SK-N-SH treated with all-trans-retinoic acid at 6 μM for 48 hours (cell line): ENCODE results near the gene C1orf159.

Experiments
- ARNTL ChIP-seq: fragments of 450-650 bp; formaldehyde crosslinking; IDR thresholded peaks from 2 replicates; pipeline ENCODE4 v1.5.0; 2020; ENCODE audit warnings: low read depth, mild to moderate bottlenecking, moderate library complexity, borderline replicate concordance
- BACH2 ChIP-seq: fragments of 250-450 bp; sonication (Bioruptor Pico); IDR thresholded peaks from 2 replicates; pipeline ENCODE4 v1.9.0; 2021; ENCODE audit warnings: mild to moderate bottlenecking, borderline replicate concordance
- ESRRG ChIP-seq: fragments of 250-450 bp; sonication (Bioruptor Pico); IDR thresholded peaks from 2 replicates; pipeline ENCODE4 v1.6.1; 2021; ENCODE audit warnings: mild to moderate bottlenecking
- ISL1 ChIP-seq: fragments of 250-450 bp; sonication (Bioruptor Pico); IDR thresholded peaks from 2 replicates; pipeline ENCODE4 v2.1.2; 2022; ENCODE audit warnings: mild to moderate bottlenecking, moderate library complexity
- OSR1 ChIP-seq: fragments of 250-450 bp; sonication (Bioruptor Pico); IDR thresholded peaks from 2 replicates; pipeline ENCODE4 v1.8.0; 2022; ENCODE audit warnings: moderate library complexity, mild to moderate bottlenecking, inconsistent platforms
- SNAI2 ChIP-seq: fragments of 250-450 bp; sonication (Bioruptor Pico); IDR thresholded peaks from 2 replicates; pipeline ENCODE4 v1.5.0; 2020; ENCODE audit warnings: mild to moderate bottlenecking, moderate library complexity
- TOX ChIP-seq: fragments of 250-450 bp; sonication (Bioruptor Pico); IDR thresholded peaks from 2 replicates; pipeline ENCODE4 v1.8.0; 2021; ENCODE audit warnings: mild to moderate bottlenecking, moderate library complexity, borderline replicate concordance
- ZC3H10 ChIP-seq: fragments of 250-450 bp; sonication (Bioruptor Pico); IDR thresholded peaks from 2 replicates; pipeline ENCODE4 v1.5.1; 2021; ENCODE audit warnings: mild to moderate bottlenecking, moderate library complexity
- ZFP3 ChIP-seq: fragments of 250-450 bp; sonication (Bioruptor Pico); IDR thresholded peaks from 2 replicates; pipeline ENCODE4 v1.5.0; 2020; ENCODE audit warnings: mild to moderate bottlenecking, moderate library complexity
- ZNF565 ChIP-seq: fragments of 450-650 bp; formaldehyde crosslinking; conservative IDR thresholded peaks from 2 replicates; pipeline ENCODE4 v1.5.0; 2020; ENCODE audit warnings: low read depth, mild to moderate bottlenecking, moderate library complexity
- TF ChIP-seq, protein P1 (sequence below): fragments of 250-450 bp; sonication (Bioruptor Pico); IDR thresholded peaks from 2 replicates; pipeline ENCODE4 v1.8.0; 2020; ENCODE audit warnings: mild to moderate bottlenecking, moderate library complexity, borderline replicate concordance
- TF ChIP-seq, protein P2 (sequence below): fragments of 250-450 bp; sonication (Bioruptor Pico); IDR thresholded peaks from 2 replicates; pipeline ENCODE4 v1.5.0; 2020; ENCODE audit warnings: mild to moderate bottlenecking, moderate library complexity

DNA sequence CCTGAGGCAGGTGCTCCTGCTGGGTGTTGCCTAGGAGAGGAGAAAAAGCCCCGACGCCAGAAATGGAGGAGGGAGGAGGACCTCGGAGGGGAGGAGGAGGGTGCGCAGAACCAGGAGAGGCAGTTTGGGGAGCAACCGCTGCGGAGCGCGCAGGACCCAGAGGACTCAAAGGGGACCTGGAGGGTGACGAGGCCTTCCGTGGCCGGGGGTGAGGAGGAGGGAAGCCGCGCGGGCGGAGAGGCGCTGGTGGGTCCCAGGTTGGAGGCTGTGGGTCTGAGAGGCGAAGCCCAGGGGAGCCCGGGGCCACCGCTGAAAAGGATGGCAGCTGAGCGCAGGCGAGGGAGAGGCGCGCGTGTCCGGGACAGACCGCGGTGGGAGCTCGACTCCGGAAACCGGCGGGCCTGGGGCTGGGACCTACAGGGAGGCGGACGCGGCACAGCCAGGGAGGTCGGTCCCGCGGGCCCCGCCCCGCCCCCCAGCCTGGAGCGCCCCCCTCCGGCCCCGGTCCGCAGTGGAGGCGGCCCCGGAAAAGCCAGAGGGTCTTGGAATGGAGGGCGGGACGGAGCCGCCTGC lies 56.9 kb downstream of the C1orf159 start:
- TF ChIP-seq SNAI2 (CRISPR knock-in tag) (no peak), TOX (CRISPR knock-in tag) (no peak), ZFP3 (CRISPR knock-in tag) (no peak), ISL1 (CRISPR knock-in tag) (no peak), ZC3H10 (CRISPR knock-in tag) (no peak), ARNTL (CRISPR knock-in tag) (no peak), BACH2 (CRISPR knock-in tag) (no peak), ESRRG (CRISPR knock-in tag) (no peak), OSR1 (CRISPR knock-in tag) (no peak), ZNF565 (CRISPR knock-in tag) (no peak)
- TF ChIP-seq, protein P1, sequence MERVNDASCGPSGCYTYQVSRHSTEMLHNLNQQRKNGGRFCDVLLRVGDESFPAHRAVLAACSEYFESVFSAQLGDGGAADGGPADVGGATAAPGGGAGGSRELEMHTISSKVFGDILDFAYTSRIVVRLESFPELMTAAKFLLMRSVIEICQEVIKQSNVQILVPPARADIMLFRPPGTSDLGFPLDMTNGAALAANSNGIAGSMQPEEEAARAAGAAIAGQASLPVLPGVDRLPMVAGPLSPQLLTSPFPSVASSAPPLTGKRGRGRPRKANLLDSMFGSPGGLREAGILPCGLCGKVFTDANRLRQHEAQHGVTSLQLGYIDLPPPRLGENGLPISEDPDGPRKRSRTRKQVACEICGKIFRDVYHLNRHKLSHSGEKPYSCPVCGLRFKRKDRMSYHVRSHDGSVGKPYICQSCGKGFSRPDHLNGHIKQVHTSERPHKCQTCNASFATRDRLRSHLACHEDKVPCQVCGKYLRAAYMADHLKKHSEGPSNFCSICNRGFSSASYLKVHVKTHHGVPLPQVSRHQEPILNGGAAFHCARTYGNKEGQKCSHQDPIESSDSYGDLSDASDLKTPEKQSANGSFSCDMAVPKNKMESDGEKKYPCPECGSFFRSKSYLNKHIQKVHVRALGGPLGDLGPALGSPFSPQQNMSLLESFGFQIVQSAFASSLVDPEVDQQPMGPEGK = no peak
- TF ChIP-seq, protein P2, sequence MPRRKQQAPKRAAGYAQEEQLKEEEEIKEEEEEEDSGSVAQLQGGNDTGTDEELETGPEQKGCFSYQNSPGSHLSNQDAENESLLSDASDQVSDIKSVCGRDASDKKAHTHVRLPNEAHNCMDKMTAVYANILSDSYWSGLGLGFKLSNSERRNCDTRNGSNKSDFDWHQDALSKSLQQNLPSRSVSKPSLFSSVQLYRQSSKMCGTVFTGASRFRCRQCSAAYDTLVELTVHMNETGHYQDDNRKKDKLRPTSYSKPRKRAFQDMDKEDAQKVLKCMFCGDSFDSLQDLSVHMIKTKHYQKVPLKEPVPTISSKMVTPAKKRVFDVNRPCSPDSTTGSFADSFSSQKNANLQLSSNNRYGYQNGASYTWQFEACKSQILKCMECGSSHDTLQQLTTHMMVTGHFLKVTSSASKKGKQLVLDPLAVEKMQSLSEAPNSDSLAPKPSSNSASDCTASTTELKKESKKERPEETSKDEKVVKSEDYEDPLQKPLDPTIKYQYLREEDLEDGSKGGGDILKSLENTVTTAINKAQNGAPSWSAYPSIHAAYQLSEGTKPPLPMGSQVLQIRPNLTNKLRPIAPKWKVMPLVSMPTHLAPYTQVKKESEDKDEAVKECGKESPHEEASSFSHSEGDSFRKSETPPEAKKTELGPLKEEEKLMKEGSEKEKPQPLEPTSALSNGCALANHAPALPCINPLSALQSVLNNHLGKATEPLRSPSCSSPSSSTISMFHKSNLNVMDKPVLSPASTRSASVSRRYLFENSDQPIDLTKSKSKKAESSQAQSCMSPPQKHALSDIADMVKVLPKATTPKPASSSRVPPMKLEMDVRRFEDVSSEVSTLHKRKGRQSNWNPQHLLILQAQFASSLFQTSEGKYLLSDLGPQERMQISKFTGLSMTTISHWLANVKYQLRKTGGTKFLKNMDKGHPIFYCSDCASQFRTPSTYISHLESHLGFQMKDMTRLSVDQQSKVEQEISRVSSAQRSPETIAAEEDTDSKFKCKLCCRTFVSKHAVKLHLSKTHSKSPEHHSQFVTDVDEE (CRISPR knock-in tag) = no peak
